ENCODE data around the gene C3orf33.

The C3orf33 gene

GRCh38 chr3:155742349-155742965, 63.6 kb downstream of the C3orf33 start:
- DNase-seq (ENCODE audit: low read depth in 2 of 2, low spot score in 1 of 2) = no peak

- no peak for DNase-seq (ENCODE audit: low read depth in 2 of 2, low spot score in 1 of 2)
These were observed 64.5 kb downstream of the C3orf33 start for GRCh38 chr3:155741603-155742002.

- no peak for DNase-seq (ENCODE audit: low read depth in 2 of 2, low spot score in 1 of 2)
These were observed 65.0 kb downstream of the C3orf33 start for GRCh38 chr3:155741101-155741500.

DNA sequence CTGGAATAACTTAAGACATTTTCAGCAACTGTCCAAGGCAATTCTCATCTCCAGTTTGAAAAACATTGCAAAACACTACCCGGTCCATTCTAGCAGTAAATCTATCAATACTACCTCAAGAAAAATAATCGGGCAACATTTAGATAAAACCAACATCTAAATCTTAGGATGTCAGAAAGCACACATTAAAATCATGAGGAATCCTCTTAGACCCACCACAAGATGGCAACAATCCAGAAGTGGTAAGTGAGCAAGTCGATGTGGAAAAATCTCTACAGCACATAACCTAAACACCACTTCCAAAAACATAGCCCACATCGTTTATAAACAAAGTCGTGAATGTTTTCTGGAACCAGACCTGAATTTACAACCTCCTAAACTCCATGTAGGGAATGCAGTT, 66.9 kb downstream of the C3orf33 start:
- no peak for DNase-seq (ENCODE audit: low read depth in 2 of 2, low spot score in 1 of 2)

DNA sequence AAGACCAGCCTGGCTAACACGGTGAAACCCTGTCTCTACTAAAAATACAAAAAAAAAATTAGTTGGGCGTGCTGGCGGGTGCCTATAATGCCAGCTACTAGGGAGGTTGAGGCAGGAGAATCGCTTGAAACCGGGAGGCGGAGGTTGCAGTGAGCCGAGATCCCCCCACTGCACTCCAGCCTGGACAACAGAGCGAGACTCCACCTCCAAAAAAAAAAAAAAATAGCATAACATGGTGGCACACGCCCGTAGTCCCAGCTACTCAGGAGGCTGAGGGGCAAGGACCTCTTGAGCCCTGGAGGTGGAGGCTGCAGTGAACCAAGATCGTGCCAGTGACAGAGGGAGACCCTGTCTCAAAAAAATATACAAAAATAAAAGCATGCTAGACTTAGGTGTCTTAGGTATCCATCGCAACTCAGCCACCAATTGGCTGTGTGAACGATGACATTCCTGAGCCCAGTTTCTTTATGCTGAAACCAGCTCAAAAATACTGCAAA, 67.5 kb downstream of the C3orf33 start:
- DNase-seq (ENCODE audit: low read depth in 2 of 2, low spot score in 1 of 2) = no peak

GRCh38 chr3:155737844-155738460, 68.1 kb downstream of the C3orf33 start:
- no peak for DNase-seq (ENCODE audit: low read depth in 2 of 2, low spot score in 1 of 2)

DNA sequence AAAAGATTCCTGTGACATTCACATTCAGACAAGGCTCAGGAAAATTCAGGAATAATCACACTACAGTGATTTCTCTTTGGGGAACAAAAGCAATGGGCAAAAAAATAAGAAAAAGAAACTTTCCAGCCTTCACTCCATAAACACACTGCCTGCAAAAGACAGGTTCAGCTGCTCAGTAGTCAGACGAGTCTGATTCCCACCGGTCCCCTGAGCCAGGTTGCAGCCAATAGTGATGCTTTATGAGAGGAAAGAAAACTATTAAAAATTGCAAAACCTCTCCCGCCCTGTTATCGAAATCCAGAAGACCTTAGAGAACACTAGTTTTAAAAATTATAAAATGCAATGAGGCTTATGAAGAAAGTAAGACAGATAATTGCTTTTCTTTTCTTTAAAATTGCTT, 69.7 kb downstream of the C3orf33 start:
- DNase-seq (ENCODE audit: low read depth in 2 of 2, low spot score in 1 of 2) = no peak

DNA sequence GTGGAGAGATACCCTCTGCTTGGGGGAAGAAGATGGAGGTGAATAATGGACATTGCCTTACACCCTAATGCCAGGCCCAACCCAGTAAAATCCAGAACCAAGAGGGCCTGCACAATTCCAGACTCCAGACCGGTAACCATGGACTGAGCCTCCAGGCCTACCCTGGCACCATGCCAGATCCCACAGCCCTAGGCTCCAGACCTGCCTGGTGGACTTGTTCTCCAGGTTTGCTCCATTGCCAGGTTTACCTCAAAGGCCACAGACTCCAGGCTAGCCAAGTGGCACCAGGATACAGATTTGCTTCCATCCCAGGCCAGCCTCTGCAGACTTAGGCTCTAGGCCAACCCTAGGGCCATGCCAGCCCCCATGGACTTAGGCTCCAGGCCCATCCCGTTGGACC, 75.2 kb downstream of the C3orf33 start:
- no peak for DNase-seq (ENCODE audit: low read depth in 2 of 2, low spot score in 1 of 2)

DNA sequence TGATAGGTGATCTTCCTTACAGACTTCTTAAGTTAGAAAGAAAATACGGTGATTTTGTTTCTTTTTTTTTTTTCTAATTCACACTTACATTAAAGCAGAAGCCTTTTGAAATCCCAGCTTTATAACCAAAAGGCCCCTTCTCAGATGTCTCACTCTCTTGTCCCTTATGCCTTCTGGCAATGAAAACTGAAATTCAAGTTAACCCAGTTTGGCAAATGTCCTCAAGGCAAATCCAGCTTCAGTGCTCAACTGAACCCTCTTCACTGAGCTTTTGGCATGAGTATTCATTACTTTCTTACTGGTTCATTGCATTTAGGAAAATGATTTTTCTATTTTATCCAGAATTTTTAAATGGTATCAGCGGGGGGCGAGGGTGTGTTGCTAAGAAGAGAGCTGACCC, 78.2 kb downstream of the C3orf33 start:
- no peak for DNase-seq (ENCODE audit: low read depth in 2 of 2, low spot score in 1 of 2)

DNA sequence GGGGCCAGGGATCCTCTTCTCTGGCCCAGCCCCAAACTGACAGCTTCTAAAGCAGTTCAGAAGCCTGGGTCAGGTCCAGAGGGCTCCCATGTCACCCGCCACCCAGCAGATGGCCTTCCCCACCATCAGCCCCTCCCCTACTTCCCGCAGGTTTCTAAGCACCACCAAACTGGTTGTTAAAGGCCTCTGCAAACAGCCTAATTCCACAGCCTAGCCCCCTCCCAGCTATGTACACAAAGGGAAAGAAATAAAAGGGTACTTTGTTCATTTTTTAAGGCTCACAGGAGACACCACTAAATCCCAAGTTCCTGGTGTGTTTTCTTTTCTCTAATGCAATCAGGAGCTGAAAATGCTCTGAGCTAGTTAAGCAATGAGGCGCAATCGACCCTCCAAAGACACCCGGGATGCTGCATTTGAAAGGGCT, 91.8 kb downstream of the C3orf33 start:
- DNase-seq (ENCODE audit: low read depth in 2 of 2, low spot score in 1 of 2) = no peak

Measured in stimulated activated CD8-positive, alpha-beta memory T cell treated with anti-CD3 and anti-CD28 coated beads, Interleukin-4, amount 100 ng/mL, for 1 hour (primary cell).